Transverse colon (tissue), 4 donors: ENCODE data around the gene WBP1L.

Experiments
- EP300 ChIP-seq: sonication (generic); formaldehyde crosslinking; IDR thresholded peaks from one replicate; pipeline ENCODE4 v1.6.1; 2017; ENCODE audit warnings: antibody characterized with exemption, low read depth
- POLR2A ChIP-seq: fragments of 450-650 bp; IDR thresholded peaks from one replicate; pipeline ENCODE4 v1.6.1; 2016; ENCODE audit warnings: antibody characterized with exemption, mild to moderate bottlenecking, moderate library complexity
- POLR2AphosphoS5 ChIP-seq, 3 donors: sonication (generic); formaldehyde crosslinking; IDR thresholded peaks; one replicate each; pipeline ENCODE4 v1.6.1; 2016; ENCODE audit warnings: antibody characterized with exemption in 3 of 3
- TF ChIP-seq, protein P1 (sequence below), 5 experiments: fragments of 200-600 bp in 3 of 5; fragments of 450-650 bp in 2 of 5; sonication (generic) in 3 of 5; IDR thresholded peaks; 1 replicate in 2 of 5; 2 replicates in 3 of 5; pipeline ENCODE4 v1.5.1; 2016 to 2017; ENCODE audit warnings: antibody characterized with exemption in 5 of 5, inconsistent platforms in 3 of 5, mild to moderate bottlenecking in 2 of 5, moderate library complexity in 1 of 5

DNA sequence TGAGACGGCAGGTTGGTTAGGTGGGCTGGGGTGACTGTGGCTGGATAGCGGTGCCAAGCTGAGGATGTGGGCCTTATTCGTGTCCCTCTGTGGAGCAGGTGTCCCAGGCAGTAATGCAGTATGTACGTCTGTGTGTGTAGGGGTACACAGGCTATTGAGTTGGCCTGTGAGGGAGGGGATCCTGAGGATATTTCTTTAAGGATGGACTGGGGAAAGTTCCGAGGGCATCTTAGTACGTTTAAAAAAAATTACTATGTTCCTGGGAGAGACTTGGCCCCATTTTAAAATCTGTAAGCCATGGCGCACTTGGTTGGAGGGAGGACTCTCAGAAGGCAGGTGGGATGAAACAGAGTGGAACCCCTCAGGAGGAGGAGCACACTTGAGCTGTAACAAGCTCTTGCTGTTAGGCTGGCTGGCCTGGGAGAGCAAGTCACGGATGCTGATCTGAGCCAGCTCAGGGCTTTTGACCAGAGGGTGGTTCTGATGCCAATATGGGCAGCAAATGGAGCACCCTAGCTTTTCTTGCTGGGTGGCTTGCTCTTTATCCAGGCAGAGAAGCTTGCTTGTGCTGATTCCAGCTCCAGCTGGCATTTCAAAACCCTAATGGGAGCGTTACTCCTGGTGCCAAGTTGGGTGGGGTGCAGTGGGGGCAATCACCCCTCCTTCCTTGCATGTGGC lies 765 bp downstream of the WBP1L start:
- TF ChIP-seq EP300 (no peak), POLR2AphosphoS5 (IDR thresholded peaks at IDR 0.05) (no peak), POLR2A (no peak)
- TF ChIP-seq, protein P1, sequence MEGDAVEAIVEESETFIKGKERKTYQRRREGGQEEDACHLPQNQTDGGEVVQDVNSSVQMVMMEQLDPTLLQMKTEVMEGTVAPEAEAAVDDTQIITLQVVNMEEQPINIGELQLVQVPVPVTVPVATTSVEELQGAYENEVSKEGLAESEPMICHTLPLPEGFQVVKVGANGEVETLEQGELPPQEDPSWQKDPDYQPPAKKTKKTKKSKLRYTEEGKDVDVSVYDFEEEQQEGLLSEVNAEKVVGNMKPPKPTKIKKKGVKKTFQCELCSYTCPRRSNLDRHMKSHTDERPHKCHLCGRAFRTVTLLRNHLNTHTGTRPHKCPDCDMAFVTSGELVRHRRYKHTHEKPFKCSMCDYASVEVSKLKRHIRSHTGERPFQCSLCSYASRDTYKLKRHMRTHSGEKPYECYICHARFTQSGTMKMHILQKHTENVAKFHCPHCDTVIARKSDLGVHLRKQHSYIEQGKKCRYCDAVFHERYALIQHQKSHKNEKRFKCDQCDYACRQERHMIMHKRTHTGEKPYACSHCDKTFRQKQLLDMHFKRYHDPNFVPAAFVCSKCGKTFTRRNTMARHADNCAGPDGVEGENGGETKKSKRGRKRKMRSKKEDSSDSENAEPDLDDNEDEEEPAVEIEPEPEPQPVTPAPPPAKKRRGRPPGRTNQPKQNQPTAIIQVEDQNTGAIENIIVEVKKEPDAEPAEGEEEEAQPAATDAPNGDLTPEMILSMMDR (IDR thresholded peaks at IDR 0.05), result no peak
